Measurements from ENCODE around the gene CTTN.

DNA sequence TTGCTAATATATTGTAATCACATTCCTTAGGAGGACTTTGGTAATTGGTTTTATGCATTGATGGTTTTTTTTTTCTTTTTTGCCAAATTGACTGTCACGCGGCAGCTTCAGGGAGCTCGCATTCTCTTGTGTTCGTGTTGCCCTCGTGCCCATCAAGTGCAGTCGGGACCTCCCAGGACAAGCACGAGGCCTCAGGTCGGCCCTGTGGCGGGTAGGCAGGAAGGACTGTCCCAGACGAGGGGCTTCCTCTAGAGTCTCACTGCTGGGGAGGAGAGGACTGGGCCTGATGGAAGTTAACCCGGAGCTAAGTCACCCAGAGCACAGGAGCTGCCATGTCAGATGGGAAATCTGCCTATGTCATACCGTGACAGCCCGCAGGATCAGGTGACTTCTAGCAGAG, 37.0 kb downstream of the CTTN start:
- no peak for TF ChIP-seq FOSL1 (CRISPR knock-in tag; IDR thresholded peaks at IDR 0.05; ENCODE audit: borderline replicate concordance)
- TF ChIP-seq ZZZ3 (CRISPR knock-in tag; IDR thresholded peaks at IDR 0.05; ENCODE audit: borderline replicate concordance), result no peak
- TF ChIP-seq, protein P1, sequence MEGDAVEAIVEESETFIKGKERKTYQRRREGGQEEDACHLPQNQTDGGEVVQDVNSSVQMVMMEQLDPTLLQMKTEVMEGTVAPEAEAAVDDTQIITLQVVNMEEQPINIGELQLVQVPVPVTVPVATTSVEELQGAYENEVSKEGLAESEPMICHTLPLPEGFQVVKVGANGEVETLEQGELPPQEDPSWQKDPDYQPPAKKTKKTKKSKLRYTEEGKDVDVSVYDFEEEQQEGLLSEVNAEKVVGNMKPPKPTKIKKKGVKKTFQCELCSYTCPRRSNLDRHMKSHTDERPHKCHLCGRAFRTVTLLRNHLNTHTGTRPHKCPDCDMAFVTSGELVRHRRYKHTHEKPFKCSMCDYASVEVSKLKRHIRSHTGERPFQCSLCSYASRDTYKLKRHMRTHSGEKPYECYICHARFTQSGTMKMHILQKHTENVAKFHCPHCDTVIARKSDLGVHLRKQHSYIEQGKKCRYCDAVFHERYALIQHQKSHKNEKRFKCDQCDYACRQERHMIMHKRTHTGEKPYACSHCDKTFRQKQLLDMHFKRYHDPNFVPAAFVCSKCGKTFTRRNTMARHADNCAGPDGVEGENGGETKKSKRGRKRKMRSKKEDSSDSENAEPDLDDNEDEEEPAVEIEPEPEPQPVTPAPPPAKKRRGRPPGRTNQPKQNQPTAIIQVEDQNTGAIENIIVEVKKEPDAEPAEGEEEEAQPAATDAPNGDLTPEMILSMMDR (CRISPR knock-in tag; IDR thresholded peaks at IDR 0.05), result no peak
- TF ChIP-seq, protein P2, sequence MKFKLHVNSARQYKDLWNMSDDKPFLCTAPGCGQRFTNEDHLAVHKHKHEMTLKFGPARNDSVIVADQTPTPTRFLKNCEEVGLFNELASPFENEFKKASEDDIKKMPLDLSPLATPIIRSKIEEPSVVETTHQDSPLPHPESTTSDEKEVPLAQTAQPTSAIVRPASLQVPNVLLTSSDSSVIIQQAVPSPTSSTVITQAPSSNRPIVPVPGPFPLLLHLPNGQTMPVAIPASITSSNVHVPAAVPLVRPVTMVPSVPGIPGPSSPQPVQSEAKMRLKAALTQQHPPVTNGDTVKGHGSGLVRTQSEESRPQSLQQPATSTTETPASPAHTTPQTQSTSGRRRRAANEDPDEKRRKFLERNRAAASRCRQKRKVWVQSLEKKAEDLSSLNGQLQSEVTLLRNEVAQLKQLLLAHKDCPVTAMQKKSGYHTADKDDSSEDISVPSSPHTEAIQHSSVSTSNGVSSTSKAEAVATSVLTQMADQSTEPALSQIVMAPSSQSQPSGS (CRISPR knock-in tag; IDR thresholded peaks at IDR 0.05), result no peak
- TF ChIP-seq SRY (CRISPR knock-in tag; IDR thresholded peaks at IDR 0.05), result no peak
- TF ChIP-seq ZBTB7B (CRISPR knock-in tag; IDR thresholded peaks at IDR 0.05), result no peak
- TF ChIP-seq ZFP36 (IDR thresholded peaks at IDR 0.05; ENCODE audit: borderline replicate concordance, low read depth, low read length, partially characterized antibody), result no peak
- no peak for TF ChIP-seq NFE2 (CRISPR knock-in tag; IDR thresholded peaks at IDR 0.05)
- TF ChIP-seq, protein P3, sequence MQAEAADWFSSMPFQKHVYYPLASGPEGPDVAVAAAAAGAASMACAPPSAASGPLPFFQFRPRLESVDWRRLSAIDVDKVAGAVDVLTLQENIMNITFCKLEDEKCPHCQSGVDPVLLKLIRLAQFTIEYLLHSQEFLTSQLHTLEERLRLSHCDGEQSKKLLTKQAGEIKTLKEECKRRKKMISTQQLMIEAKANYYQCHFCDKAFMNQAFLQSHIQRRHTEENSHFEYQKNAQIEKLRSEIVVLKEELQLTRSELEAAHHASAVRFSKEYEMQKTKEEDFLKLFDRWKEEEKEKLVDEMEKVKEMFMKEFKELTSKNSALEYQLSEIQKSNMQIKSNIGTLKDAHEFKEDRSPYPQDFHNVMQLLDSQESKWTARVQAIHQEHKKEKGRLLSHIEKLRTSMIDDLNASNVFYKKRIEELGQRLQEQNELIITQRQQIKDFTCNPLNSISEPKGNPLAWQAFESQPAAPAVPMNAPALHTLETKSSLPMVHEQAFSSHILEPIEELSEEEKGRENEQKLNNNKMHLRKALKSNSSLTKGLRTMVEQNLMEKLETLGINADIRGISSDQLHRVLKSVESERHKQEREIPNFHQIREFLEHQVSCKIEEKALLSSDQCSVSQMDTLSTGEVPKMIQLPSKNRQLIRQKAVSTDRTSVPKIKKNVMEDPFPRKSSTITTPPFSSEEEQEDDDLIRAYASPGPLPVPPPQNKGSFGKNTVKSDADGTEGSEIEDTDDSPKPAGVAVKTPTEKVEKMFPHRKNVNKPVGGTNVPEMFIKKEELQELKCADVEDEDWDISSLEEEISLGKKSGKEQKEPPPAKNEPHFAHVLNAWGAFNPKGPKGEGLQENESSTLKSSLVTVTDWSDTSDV (CRISPR knock-in tag; IDR thresholded peaks at IDR 0.05), result no peak
- TF ChIP-seq, protein P4, sequence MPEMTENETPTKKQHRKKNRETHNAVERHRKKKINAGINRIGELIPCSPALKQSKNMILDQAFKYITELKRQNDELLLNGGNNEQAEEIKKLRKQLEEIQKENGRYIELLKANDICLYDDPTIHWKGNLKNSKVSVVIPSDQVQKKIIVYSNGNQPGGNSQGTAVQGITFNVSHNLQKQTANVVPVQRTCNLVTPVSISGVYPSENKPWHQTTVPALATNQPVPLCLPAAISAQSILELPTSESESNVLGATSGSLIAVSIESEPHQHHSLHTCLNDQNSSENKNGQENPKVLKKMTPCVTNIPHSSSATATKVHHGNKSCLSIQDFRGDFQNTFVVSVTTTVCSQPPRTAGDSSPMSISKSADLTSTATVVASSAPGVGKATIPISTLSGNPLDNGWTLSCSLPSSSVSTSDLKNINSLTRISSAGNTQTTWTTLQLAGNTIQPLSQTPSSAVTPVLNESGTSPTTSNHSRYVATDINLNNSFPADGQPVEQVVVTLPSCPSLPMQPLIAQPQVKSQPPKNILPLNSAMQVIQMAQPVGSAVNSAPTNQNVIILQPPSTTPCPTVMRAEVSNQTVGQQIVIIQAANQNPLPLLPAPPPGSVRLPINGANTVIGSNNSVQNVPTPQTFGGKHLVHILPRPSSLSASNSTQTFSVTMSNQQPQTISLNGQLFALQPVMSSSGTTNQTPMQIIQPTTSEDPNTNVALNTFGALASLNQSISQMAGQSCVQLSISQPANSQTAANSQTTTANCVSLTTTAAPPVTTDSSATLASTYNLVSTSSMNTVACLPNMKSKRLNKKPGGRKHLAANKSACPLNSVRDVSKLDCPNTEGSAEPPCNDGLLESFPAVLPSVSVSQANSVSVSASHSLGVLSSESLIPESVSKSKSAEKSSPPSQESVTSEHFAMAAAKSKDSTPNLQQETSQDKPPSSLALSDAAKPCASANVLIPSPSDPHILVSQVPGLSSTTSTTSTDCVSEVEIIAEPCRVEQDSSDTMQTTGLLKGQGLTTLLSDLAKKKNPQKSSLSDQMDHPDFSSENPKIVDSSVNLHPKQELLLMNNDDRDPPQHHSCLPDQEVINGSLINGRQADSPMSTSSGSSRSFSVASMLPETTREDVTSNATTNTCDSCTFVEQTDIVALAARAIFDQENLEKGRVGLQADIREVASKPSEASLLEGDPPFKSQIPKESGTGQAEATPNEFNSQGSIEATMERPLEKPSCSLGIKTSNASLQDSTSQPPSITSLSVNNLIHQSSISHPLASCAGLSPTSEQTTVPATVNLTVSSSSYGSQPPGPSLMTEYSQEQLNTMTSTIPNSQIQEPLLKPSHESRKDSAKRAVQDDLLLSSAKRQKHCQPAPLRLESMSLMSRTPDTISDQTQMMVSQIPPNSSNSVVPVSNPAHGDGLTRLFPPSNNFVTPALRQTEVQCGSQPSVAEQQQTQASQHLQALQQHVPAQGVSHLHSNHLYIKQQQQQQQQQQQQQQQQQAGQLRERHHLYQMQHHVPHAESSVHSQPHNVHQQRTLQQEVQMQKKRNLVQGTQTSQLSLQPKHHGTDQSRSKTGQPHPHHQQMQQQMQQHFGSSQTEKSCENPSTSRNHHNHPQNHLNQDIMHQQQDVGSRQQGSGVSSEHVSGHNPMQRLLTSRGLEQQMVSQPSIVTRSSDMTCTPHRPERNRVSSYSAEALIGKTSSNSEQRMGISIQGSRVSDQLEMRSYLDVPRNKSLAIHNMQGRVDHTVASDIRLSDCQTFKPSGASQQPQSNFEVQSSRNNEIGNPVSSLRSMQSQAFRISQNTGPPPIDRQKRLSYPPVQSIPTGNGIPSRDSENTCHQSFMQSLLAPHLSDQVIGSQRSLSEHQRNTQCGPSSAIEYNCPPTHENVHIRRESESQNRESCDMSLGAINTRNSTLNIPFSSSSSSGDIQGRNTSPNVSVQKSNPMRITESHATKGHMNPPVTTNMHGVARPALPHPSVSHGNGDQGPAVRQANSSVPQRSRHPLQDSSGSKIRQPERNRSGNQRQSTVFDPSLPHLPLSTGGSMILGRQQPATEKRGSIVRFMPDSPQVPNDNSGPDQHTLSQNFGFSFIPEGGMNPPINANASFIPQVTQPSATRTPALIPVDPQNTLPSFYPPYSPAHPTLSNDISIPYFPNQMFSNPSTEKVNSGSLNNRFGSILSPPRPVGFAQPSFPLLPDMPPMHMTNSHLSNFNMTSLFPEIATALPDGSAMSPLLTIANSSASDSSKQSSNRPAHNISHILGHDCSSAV (CRISPR knock-in tag; IDR thresholded peaks at IDR 0.05; ENCODE audit: borderline replicate concordance), result no peak
- no peak for TF ChIP-seq JUNB (CRISPR knock-in tag; IDR thresholded peaks at IDR 0.05; ENCODE audit: borderline replicate concordance)
- TF ChIP-seq, protein P5, sequence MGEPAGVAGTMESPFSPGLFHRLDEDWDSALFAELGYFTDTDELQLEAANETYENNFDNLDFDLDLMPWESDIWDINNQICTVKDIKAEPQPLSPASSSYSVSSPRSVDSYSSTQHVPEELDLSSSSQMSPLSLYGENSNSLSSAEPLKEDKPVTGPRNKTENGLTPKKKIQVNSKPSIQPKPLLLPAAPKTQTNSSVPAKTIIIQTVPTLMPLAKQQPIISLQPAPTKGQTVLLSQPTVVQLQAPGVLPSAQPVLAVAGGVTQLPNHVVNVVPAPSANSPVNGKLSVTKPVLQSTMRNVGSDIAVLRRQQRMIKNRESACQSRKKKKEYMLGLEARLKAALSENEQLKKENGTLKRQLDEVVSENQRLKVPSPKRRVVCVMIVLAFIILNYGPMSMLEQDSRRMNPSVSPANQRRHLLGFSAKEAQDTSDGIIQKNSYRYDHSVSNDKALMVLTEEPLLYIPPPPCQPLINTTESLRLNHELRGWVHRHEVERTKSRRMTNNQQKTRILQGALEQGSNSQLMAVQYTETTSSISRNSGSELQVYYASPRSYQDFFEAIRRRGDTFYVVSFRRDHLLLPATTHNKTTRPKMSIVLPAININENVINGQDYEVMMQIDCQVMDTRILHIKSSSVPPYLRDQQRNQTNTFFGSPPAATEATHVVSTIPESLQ (CRISPR knock-in tag; conservative IDR thresholded peaks at IDR 0.05), result no peak
- TF ChIP-seq, protein P6, sequence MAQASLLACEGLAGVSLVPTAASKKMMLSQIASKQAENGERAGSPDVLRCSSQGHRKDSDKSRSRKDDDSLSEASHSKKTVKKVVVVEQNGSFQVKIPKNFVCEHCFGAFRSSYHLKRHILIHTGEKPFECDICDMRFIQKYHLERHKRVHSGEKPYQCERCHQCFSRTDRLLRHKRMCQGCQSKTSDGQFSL (CRISPR knock-in tag; IDR thresholded peaks at IDR 0.05), result no peak
- no peak for TF ChIP-seq YY1 (IDR thresholded peaks at IDR 0.05; ENCODE audit: insufficient read depth, insufficient replicate concordance, low read depth, low read length)

Data from HepG2 (cell line).